Ishikawa (cell line): ENCODE results near the gene DRP2.
A peak's percentile ranks its signal among the peaks of the same experiment; 100 is the strongest.

Source experiments
- CEBPB ChIP-seq: IDR thresholded peaks from 2 replicates; pipeline ENCODE4 v1.6.1; 2012
- CREB1 ChIP-seq: IDR thresholded peaks from 2 replicates; pipeline ENCODE4 v1.6.1; 2012; ENCODE audit warnings: low read depth
- EGR1 ChIP-seq: IDR thresholded peaks from 2 replicates; pipeline ENCODE4 v1.6.1; 2012
- EP300 ChIP-seq: IDR thresholded peaks from 2 replicates; pipeline ENCODE4 v1.6.1; 2012; ENCODE audit warnings: borderline replicate concordance
- FOXM1 ChIP-seq: IDR thresholded peaks from 2 replicates; pipeline ENCODE4 v1.6.1; 2012; ENCODE audit warnings: low read depth, borderline replicate concordance
- MAX ChIP-seq: IDR thresholded peaks from 2 replicates; pipeline ENCODE4 v1.6.1; 2012
- NFIC ChIP-seq: IDR thresholded peaks from 2 replicates; pipeline ENCODE4 v1.6.1; 2012
- RAD21 ChIP-seq: IDR thresholded peaks from 2 replicates; pipeline ENCODE4 v1.6.1; 2012; ENCODE audit warnings: low read depth
- REST ChIP-seq: IDR thresholded peaks from 2 replicates; pipeline ENCODE4 v1.6.1; 2012; ENCODE audit warnings: low read depth, mild to moderate bottlenecking
- TAF1 ChIP-seq: IDR thresholded peaks from 2 replicates; pipeline ENCODE4 v1.6.1; 2012; ENCODE audit warnings: low read depth, mild to moderate bottlenecking
- TCF12 ChIP-seq: IDR thresholded peaks from 2 replicates; pipeline ENCODE4 v1.6.1; 2012; ENCODE audit warnings: low read depth
- TEAD4 ChIP-seq: IDR thresholded peaks from 2 replicates; pipeline ENCODE4 v1.6.1; 2012
- USF1 ChIP-seq: IDR thresholded peaks from 2 replicates; pipeline ENCODE4 v1.6.1; 2012
- YY1 ChIP-seq: IDR thresholded peaks from 2 replicates; pipeline ENCODE4 v1.6.1; 2012; ENCODE audit warnings: low read depth
- ZBTB7A ChIP-seq: IDR thresholded peaks from 2 replicates; pipeline ENCODE4 v1.6.1; 2012; ENCODE audit warnings: low read depth

The DRP2 gene

GRCh38 chrX:101260435-101260834 is 40.8 kb downstream of the DRP2 start:
- TF ChIP-seq NFIC (no peak), RAD21 (peak; percentile 42; the same call in 1 of the 2 replicates)

- TF ChIP-seq EP300 (no peak), RAD21 (no peak), TEAD4 (no peak)
Observed at GRCh38 chrX:101262590-101262989, 43.0 kb downstream of the DRP2 start.

GRCh38 chrX:101263766-101264165 is 44.2 kb downstream of the DRP2 start:
- no peak for TF ChIP-seq YY1
- no peak for TF ChIP-seq CEBPB
- TF ChIP-seq TCF12, result no peak
- no peak for TF ChIP-seq CREB1
- TF ChIP-seq MAX, result no peak
- no peak for TF ChIP-seq TAF1
- no peak for TF ChIP-seq ZBTB7A
- no peak for TF ChIP-seq USF1
- no peak for TF ChIP-seq REST
- no peak for TF ChIP-seq EGR1

GRCh38 chrX:101265869-101266428 is 46.4 kb downstream of the DRP2 start:
- TF ChIP-seq TCF12 (no peak), EGR1 (no peak), RAD21 (no peak), CREB1 (no peak), MAX (no peak), REST (no peak), TAF1 (no peak), EP300 (no peak), USF1 (no peak), ZBTB7A (no peak), CEBPB (no peak), TEAD4 (no peak), FOXM1 (no peak), YY1 (no peak)

GRCh38 chrX:101274198-101274597 is 54.6 kb downstream of the DRP2 start:
- TF ChIP-seq RAD21 (no peak), TCF12 (no peak), TEAD4 (no peak), CEBPB (no peak)

- TF ChIP-seq CEBPB, result no peak
- TF ChIP-seq TAF1, result no peak
- TF ChIP-seq MAX, result no peak
- TF ChIP-seq YY1, result no peak
- no peak for TF ChIP-seq TCF12
- no peak for TF ChIP-seq USF1
- TF ChIP-seq RAD21, result no peak
- TF ChIP-seq FOXM1, result no peak
- TF ChIP-seq TEAD4, result no peak
- no peak for TF ChIP-seq CREB1
- TF ChIP-seq EP300, result no peak
- TF ChIP-seq ZBTB7A, result no peak
Observed at GRCh38 chrX:101276238-101276637, 56.7 kb downstream of the DRP2 start.
